Activated naive CD4-positive, alpha-beta T cell treated with anti-CD3 and anti-CD28 coated beads, Interleukin-2, amount 10 ng/mL, durations not matched to agents 7 days and 5 days (primary cell): ENCODE measurements around the gene OTUB2.

Experiments used
- CTCF ChIA-PET: fragments of 350-600 bp; sonication (Branson Sonifier 250); formaldehyde crosslinking; loops from one replicate; lab custom pipeline; 2021; ENCODE audit warnings: antibody characterized with exemption; lab: Charles Lee
- DNase-seq: peaks from one replicate; pipeline ENCODE4 v3.0.0-alpha.2; 2020
- H3K27ac Mint-ChIP-seq: one replicate; pipeline ENCODE4 v1.8.0; 2021; ENCODE audit warnings: mild to moderate bottlenecking, moderate library complexity, mixed read lengths
- H3K27me3 Mint-ChIP-seq: one replicate; pipeline ENCODE4 v1.8.0; 2021; ENCODE audit warnings: mild to moderate bottlenecking, mixed read lengths
- H3K36me3 Mint-ChIP-seq: one replicate; pipeline ENCODE4 v1.8.0; 2021; ENCODE audit warnings: mixed read lengths
- H3K4me1 Mint-ChIP-seq: one replicate; pipeline ENCODE4 v1.8.0; 2021; ENCODE audit warnings: mixed read lengths
- H3K4me3 Mint-ChIP-seq: one replicate; pipeline ENCODE4 v1.8.0; 2021; ENCODE audit warnings: mild to moderate bottlenecking, moderate library complexity, mixed read lengths
- H3K9me3 Mint-ChIP-seq: one replicate; pipeline ENCODE4 v1.8.0; 2021; ENCODE audit warnings: mixed read lengths

The OTUB2 gene

GRCh38 chr14:94030571-94030970 lies 4.4 kb downstream of the OTUB2 start:
- peaks cover 33% of the 10 kb centered on the region for H3K4me1 Mint-ChIP-seq
- DNase-seq, result no peak
- peaks cover 2% of the 10 kb centered on the region for H3K27me3 Mint-ChIP-seq
- H3K9me3 Mint-ChIP-seq, result no peaks in the 10 kb centered on the region
- H3K4me3 Mint-ChIP-seq, result no peak overlapping the region
- CTCF ChIA-PET, result interaction anchor here (1.1 to 1.5 kb wide), 2 partner anchors 91 to 106 kb away, joined by 3 read pairs; no protein-coding TSS in a partner anchor
- no peak overlapping the region for H3K27ac Mint-ChIP-seq
- H3K36me3 Mint-ChIP-seq, result peaks cover 2% of the 10 kb centered on the region

- no peak for DNase-seq
- H3K27me3 Mint-ChIP-seq, result peaks cover 5% of the 10 kb centered on the region
- peaks cover 2% of the 10 kb centered on the region for H3K36me3 Mint-ChIP-seq
- CTCF ChIA-PET, result interaction anchor here (1.2 to 9.1 kb wide), 3 partner anchors 92 to 149 kb away, joined by 4 to 153 read pairs (median 10); no protein-coding TSS in a partner anchor
- H3K4me3 Mint-ChIP-seq, result no peak overlapping the region
- no peaks in the 10 kb centered on the region for H3K9me3 Mint-ChIP-seq
- H3K27ac Mint-ChIP-seq, result no peak overlapping the region
- peaks cover 26% of the 10 kb centered on the region for H3K4me1 Mint-ChIP-seq
These were observed 5.2 kb downstream of the OTUB2 start for GRCh38 chr14:94031161-94031882.

GRCh38 chr14:94031883-94032279 lies 5.7 kb downstream of the OTUB2 start:
- Mint-ChIP-seq H3K4me3 (no peak overlapping the region), H3K9me3 (no peaks in the 10 kb centered on the region), H3K4me1 (peaks cover 31% of the 10 kb centered on the region), H3K27ac (no peak overlapping the region), H3K27me3 (peaks cover 10% of the 10 kb centered on the region), H3K36me3 (peaks cover 2% of the 10 kb centered on the region)
- no peak for DNase-seq
- CTCF ChIA-PET, result interaction anchor here (1.2 to 9.1 kb wide), 4 partner anchors 50 to 149 kb away, joined by 4 to 153 read pairs (median 7); no protein-coding TSS in a partner anchor

- Mint-ChIP-seq H3K36me3 (no peaks in the 10 kb centered on the region), H3K9me3 (no peaks in the 10 kb centered on the region), H3K4me1 (peaks cover 8% of the 10 kb centered on the region), H3K4me3 (no peak overlapping the region), H3K27ac (no peak overlapping the region), H3K27me3 (peaks cover 10% of the 10 kb centered on the region)
- no peak for DNase-seq
- CTCF ChIA-PET, result interaction anchor here (0.6 to 9.1 kb wide), 14 partner anchors 11 to 146 kb away, joined by 3 to 153 read pairs (median 18); partner anchors contain the start of genes IFI27L2 and OTUB2
These were observed 8.7 kb downstream of the OTUB2 start for GRCh38 chr14:94034886-94035285.

GRCh38 chr14:94036313-94037167 lies 10.4 kb downstream of the OTUB2 start:
- CTCF ChIA-PET, result interaction anchor here (0.6 to 9.1 kb wide), 30 partner anchors 9 to 450 kb away, joined by 3 to 153 read pairs (median 6); partner anchors contain the start of genes IFI27, IFI27L2, OTUB2 and PPP4R4
- Mint-ChIP-seq H3K36me3 (no peaks in the 10 kb centered on the region), H3K9me3 (no peaks in the 10 kb centered on the region), H3K27ac (no peak overlapping the region), H3K4me3 (no peak overlapping the region), H3K27me3 (peaks cover 10% of the 10 kb centered on the region), H3K4me1 (peaks cover 5% of the 10 kb centered on the region)
- peak; percentile 88 for DNase-seq

GRCh38 chr14:94037954-94038353 lies 11.8 kb downstream of the OTUB2 start:
- Mint-ChIP-seq H3K4me3 (no peak overlapping the region), H3K9me3 (no peaks in the 10 kb centered on the region), H3K4me1 (peaks cover 5% of the 10 kb centered on the region), H3K27ac (no peak overlapping the region), H3K36me3 (no peaks in the 10 kb centered on the region), H3K27me3 (peaks cover 10% of the 10 kb centered on the region)
- DNase-seq, result no peak
- CTCF ChIA-PET, result interaction anchor here (0.8 to 9.1 kb wide), 7 partner anchors 8 to 102 kb away, joined by 3 to 153 read pairs (median 24); partner anchors contain the start of gene IFI27L2

DNA sequence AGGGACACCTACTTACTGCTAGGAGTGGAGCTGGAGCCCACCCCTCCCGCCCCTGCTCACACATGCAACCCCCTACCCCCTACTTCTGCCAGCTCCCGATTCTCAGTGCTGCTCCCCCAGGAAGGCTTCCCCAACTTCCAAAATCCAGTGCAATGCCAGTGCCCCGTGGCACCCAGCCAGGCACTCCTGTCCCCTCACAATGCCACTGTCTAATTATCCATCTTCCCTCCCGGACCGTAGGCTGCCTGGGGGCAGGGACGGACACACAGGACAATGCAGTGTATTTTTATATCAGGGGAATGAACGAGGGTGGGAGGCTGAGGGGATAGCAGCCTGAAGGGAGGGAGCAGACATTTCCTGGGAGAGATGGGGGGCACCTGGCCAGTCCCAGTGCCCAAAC lies 12.4 kb downstream of the OTUB2 start:
- Mint-ChIP-seq H3K9me3 (no peaks in the 10 kb centered on the region), H3K4me3 (no peak overlapping the region), H3K27me3 (peaks cover 10% of the 10 kb centered on the region), H3K4me1 (peaks cover 5% of the 10 kb centered on the region), H3K27ac (no peak overlapping the region), H3K36me3 (no peaks in the 10 kb centered on the region)
- CTCF ChIA-PET, result interaction anchor here (3.7 to 9.1 kb wide), 5 partner anchors 8 to 101 kb away, joined by 10 to 153 read pairs (median 39); partner anchors contain the start of gene IFI27L2
- DNase-seq, result no peak

GRCh38 chr14:94038921-94039629 lies 12.9 kb downstream of the OTUB2 start:
- H3K27me3 Mint-ChIP-seq, result peaks cover 10% of the 10 kb centered on the region
- CTCF ChIA-PET, result interaction anchor here (0.7 to 9.1 kb wide), 4 partner anchors 19 to 101 kb away, joined by 3 to 153 read pairs (median 45); partner anchors contain the start of gene IFI27L2
- H3K27ac Mint-ChIP-seq, result no peak overlapping the region
- H3K36me3 Mint-ChIP-seq, result no peaks in the 10 kb centered on the region
- H3K4me3 Mint-ChIP-seq, result no peak overlapping the region
- no peaks in the 10 kb centered on the region for H3K9me3 Mint-ChIP-seq
- H3K4me1 Mint-ChIP-seq, result peaks cover 5% of the 10 kb centered on the region
- DNase-seq, result no peak

- peak overlapping the region; percentile 63 for H3K27ac Mint-ChIP-seq
- no peak overlapping the region for H3K4me3 Mint-ChIP-seq
- H3K4me1 Mint-ChIP-seq, result peaks cover 5% of the 10 kb centered on the region
- CTCF ChIA-PET, result interaction anchor here (9.1 kb wide), 1 partner anchor 100 kb away, joined by 153 read pairs; no protein-coding TSS in a partner anchor
- peaks cover 3% of the 10 kb centered on the region for H3K36me3 Mint-ChIP-seq
- no peaks in the 10 kb centered on the region for H3K9me3 Mint-ChIP-seq
- peaks cover 10% of the 10 kb centered on the region for H3K27me3 Mint-ChIP-seq
- no peak for DNase-seq
These were observed 14.1 kb downstream of the OTUB2 start for GRCh38 chr14:94040247-94040646.

DNA sequence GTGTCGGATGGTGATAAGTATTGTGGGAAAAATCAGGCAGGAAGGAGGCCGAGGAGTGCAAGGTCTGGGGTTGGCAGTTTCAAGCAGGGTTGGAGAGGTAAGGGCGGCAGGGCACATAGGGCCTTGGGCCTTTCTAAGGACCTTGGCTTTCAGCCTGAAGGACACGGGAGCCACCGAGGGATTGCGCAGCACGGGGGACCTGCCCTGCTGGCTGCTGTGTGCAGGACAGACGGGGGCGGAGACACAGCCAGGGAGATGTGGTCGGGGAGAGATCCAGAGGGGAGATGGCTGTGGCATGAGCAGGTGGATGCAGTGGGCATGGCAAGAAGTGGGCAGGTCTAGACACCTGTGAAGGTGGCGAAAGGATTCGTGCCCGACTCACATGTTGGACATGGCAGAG lies 14.7 kb downstream of the OTUB2 start:
- no peak for DNase-seq
- no peak overlapping the region for H3K4me3 Mint-ChIP-seq
- peaks cover 8% of the 10 kb centered on the region for H3K36me3 Mint-ChIP-seq
- H3K27me3 Mint-ChIP-seq, result peaks cover 6% of the 10 kb centered on the region
- no peaks in the 10 kb centered on the region for H3K9me3 Mint-ChIP-seq
- peak overlapping the region; percentile 63 for H3K27ac Mint-ChIP-seq
- H3K4me1 Mint-ChIP-seq, result peaks cover 5% of the 10 kb centered on the region
- CTCF ChIA-PET, result no interaction called here

- Mint-ChIP-seq H3K36me3 (peaks cover 10% of the 10 kb centered on the region), H3K4me1 (peaks cover 2% of the 10 kb centered on the region), H3K9me3 (no peaks in the 10 kb centered on the region), H3K4me3 (no peak overlapping the region), H3K27ac (no peak overlapping the region), H3K27me3 (peaks cover under 1% of the 10 kb centered on the region)
- DNase-seq, result no peak
- CTCF ChIA-PET, result no interaction called here
These were observed 15.6 kb downstream of the OTUB2 start for GRCh38 chr14:94041551-94042346.

DNA sequence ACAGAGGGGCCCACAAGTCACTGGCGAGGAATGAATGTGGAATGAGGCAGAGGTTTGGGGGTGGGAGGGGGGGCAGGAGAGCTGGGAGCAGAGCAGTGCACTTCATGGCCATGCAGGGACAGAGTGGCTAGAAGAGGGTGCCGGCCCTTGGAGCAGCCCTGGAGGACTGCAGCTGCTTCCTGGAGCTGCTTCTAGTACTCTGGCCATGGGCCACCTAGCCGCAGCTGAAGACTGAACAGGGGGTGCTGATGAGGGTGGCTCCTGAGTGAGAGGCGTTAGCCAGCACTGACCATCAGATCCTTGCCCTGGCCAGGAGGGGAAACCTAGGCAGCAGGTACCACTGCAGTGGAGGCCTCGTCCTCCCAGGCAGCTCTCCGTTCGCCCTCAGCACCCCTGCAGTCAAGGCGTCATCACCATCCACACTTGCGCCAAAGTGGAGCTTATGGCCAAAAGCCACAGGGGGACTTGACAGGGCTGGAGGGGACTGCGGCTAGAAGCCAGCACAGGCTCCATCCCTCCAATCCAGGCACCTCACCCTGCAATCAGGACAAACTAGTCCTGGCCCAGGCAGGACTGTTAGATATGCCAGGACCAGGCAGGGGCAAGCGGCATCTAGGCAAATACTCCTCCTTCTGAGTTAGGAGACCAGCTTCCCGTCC lies 16.4 kb downstream of the OTUB2 start:
- H3K27ac Mint-ChIP-seq, result no peak overlapping the region
- DNase-seq, result no peak
- H3K4me1 Mint-ChIP-seq, result no peaks in the 10 kb centered on the region
- CTCF ChIA-PET, result no interaction called here
- H3K27me3 Mint-ChIP-seq, result no peaks in the 10 kb centered on the region
- peaks cover 12% of the 10 kb centered on the region for H3K36me3 Mint-ChIP-seq
- H3K4me3 Mint-ChIP-seq, result no peak overlapping the region
- H3K9me3 Mint-ChIP-seq, result no peaks in the 10 kb centered on the region
